Measurements from ENCODE around the gene DQX1.

Gene DQX1

DNA sequence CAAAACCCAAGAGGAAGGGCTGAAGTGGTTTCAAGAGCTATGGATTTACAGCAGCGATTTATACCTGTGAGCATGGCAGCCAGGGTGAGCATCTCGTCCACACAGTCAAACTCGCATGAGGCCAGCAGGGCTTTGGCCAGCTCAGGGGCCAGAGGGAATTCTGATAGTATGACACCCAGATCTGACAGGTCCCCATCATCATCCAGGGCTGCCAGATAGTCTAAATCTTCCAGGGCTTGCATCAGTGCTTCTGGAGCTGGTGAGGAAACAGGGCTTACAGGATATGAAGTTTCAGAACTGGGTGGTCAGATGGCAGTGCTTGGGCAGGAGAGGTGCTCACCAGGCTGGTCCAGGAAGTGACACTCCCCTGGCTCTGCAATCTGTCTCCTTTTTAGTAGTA lies 3.5 kb downstream of the DQX1 start:
- Histone ChIP-seq H3K27me3 (ENCODE audit: control insufficient read depth, insufficient read depth, low read length) (peaks cover 15% of the 10 kb centered on the region; the same call in 1 of the 2 replicates), H3K36me3 (ENCODE audit: control insufficient read depth, insufficient read depth, low read length) (peaks cover 7% of the 10 kb centered on the region; the same call in 1 of the 2 replicates), H3K4me1 (ENCODE audit: control insufficient read depth, insufficient read depth, low read length) (no peaks in the 10 kb centered on the region), H3K4me3 (ENCODE audit: low read length) (no peak overlapping the region), H3K9me3 (ENCODE audit: control insufficient read depth, insufficient read depth, low read length) (no peaks in the 10 kb centered on the region), H3K27ac (ENCODE audit: low read length) (no peak overlapping the region)
- DNase-seq (ENCODE audit: low read depth, low spot score) = no peak
- WGBS (ENCODE audit: insufficient coverage, insufficient read length) = no CpG with 5 or more reads among the region's 3 CpGs

DNA sequence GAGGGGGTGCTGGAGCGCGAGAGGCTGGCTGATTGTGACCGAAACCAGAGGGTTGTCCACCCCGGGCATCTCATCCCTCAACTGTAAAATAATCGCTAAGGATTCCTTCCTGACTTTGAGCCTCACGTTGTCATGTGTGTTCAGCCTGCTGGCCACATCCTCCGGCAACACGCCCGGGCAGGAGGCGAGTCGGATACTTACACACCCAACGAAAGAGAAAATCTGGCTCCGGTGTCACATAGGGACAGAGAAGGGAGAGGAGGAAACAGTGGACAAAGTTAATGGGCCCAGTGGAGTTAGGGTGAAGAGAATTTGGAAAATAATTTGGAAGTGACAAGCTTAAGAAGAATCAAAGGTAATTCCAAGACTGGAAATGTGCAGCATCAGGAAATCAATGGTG lies 9.4 kb downstream of the DQX1 start:
- Histone ChIP-seq H3K4me3 (ENCODE audit: low read length) (no peak overlapping the region), H3K27ac (ENCODE audit: low read length) (no peak overlapping the region), H3K9me3 (ENCODE audit: control insufficient read depth, insufficient read depth, low read length) (no peaks in the 10 kb centered on the region), H3K27me3 (ENCODE audit: control insufficient read depth, insufficient read depth, low read length) (peaks cover 63% of the 10 kb centered on the region), H3K36me3 (ENCODE audit: control insufficient read depth, insufficient read depth, low read length) (no peaks in the 10 kb centered on the region), H3K4me1 (ENCODE audit: control insufficient read depth, insufficient read depth, low read length) (peaks cover 9% of the 10 kb centered on the region)
- WGBS (ENCODE audit: insufficient coverage, insufficient read length) = no CpG with 5 or more reads among the region's 13 CpGs
- no peak for DNase-seq (ENCODE audit: low read depth, low spot score)

DNA sequence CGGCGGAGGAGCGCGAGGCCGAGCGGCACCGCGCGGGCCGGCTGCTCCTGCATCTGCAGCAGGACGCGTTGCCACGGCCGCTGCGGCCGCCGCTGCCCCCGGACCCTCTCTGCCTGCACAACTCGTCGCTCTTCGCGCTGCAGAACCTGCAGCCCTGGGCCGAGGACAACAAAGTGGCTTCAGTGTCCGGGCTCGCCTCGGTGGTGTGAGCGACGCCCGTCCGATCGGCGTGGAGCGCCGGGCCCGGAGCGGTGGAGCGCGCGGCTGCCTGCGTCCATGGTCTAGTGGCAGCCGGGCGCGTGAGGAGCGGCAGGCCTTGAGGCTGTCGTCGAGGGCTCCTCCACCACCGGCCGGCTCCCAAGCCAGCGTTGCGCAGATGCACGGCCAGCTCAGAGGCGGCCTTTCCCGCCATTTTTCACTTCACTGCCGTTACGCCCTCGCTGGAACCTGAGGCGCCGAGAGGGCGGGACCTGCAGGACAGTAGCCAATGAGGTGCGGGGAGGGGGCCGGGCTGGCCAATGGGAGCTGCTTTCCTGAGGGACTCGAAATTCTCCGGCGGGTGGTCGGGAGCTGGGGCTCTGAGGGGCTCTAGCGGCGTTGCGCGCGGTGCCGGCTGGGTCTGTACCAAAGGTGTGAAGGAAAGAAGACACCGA lies 9.9 kb downstream of the DQX1 start:
- H3K27me3 ChIP-seq (ENCODE audit: control insufficient read depth, insufficient read depth, low read length) = peaks cover 68% of the 10 kb centered on the region
- H3K9me3 ChIP-seq (ENCODE audit: control insufficient read depth, insufficient read depth, low read length) = no peaks in the 10 kb centered on the region
- H3K36me3 ChIP-seq (ENCODE audit: control insufficient read depth, insufficient read depth, low read length) = no peaks in the 10 kb centered on the region
- peak overlapping the region; percentile 21; the same call in 1 of the 2 replicates for H3K4me3 ChIP-seq (ENCODE audit: low read length)
- H3K27ac ChIP-seq (ENCODE audit: low read length) = no peak overlapping the region
- no CpG with 5 or more reads among the region's 72 CpGs for WGBS (ENCODE audit: insufficient coverage, insufficient read length)
- peaks cover 9% of the 10 kb centered on the region for H3K4me1 ChIP-seq (ENCODE audit: control insufficient read depth, insufficient read depth, low read length)
- DNase-seq (ENCODE audit: low read depth, low spot score) = no peak

DNA sequence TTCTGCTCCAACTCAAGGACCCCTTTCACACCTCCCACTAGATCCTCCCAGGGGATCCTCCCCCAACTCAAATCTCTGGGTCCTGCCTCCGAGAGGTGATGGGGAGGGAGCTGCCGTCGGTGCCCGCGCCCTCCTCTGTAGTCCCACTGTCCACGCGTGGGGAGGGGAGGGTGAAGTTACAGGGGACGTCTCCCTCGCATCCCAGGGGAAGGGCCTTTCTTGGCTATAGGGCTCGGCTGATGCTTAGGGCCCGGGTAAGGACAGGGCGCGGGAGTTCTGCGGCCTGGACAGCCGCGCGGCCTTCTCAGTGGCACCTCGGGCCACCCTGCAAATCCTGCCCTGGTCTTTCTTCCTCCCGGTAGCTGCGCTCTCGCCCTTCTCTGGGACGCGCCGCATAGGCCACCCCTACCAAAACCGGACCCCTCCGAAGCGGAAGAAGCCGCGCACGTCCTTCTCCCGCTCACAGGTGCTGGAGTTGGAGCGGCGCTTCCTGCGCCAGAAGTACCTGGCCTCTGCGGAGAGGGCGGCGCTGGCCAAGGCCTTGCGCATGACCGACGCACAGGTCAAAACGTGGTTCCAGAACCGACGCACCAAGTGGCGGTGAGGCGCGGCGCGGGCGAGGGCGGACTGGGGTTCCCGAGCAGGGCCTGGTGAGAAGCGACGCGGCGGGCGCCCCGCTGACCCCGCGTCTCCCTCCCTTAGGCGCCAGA lies 10.6 kb downstream of the DQX1 start:
- Histone ChIP-seq H3K4me3 (ENCODE audit: low read length) (peak overlapping the region; percentile 21; the same call in 1 of the 2 replicates), H3K9me3 (ENCODE audit: control insufficient read depth, insufficient read depth, low read length) (no peaks in the 10 kb centered on the region), H3K27ac (ENCODE audit: low read length) (no peak overlapping the region), H3K27me3 (ENCODE audit: control insufficient read depth, insufficient read depth, low read length) (peaks cover 73% of the 10 kb centered on the region), H3K4me1 (ENCODE audit: control insufficient read depth, insufficient read depth, low read length) (peaks cover 9% of the 10 kb centered on the region), H3K36me3 (ENCODE audit: control insufficient read depth, insufficient read depth, low read length) (no peaks in the 10 kb centered on the region)
- no peak for DNase-seq (ENCODE audit: low read depth, low spot score)
- no CpG with 5 or more reads among the region's 60 CpGs for whole genome bisulfite sequencing (ENCODE audit: insufficient coverage, insufficient read length)

DNA sequence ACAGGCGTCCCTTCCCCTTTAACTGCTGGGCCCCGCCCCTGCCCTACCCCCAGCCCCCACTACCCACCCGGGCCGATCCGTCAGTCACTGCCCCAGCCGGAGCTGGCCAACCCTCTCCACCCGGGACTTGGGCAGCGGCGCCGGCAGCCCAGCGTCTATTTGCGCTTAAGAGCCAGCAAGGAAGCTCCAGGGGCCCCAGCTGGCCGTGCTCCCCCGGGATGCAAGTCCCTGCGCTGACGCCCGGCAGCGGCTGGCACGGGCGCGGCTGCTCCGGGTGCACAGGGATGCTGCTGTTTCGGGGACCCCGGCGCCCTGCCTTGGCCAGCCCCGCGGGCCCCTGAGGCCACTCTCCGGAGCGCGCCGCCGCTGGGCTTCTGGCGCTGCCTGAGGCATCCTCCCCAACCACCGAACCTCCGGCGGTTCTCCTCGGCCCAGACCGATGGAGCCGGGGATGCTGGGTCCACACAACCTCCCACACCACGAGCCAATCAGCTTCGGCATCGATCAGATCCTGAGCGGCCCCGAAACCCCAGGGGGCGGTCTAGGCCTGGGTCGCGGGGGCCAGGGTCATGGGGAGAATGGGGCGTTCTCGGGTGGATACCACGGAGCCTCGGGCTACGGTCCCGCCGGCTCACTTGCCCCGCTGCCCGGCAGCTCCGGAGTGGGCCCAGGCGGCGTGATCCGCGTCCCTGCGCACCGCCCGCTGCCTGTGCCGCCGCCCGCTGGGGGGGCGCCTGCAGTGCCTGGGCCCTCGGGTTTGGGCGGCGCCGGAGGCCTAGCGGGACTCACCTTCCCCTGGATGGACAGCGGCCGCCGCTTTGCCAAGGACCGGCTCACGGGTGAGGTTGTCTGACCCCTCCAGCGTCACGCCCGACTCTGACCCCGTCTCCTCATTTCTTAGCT lies 11.4 kb downstream of the DQX1 start, which contains the start of gene TLX2:
TLX2 (plus strand) TSS at position 83 of the 903 bp plus-strand sequence; CDS start at position 440, 357 bp downstream.
- peak within 1 kb of the TSS; percentile 16; the same call in 1 of the 2 replicates for H3K4me3 ChIP-seq (ENCODE audit: low read length)
- no CpG with 5 or more reads among the region's 82 CpGs for WGBS (ENCODE audit: insufficient coverage, insufficient read length)
- peaks cover 81% of the 10 kb centered on the region for H3K27me3 ChIP-seq (ENCODE audit: control insufficient read depth, insufficient read depth, low read length)
- DNase-seq (ENCODE audit: low read depth, low spot score) = no peak
- H3K9me3 ChIP-seq (ENCODE audit: control insufficient read depth, insufficient read depth, low read length) = no peaks in the 10 kb centered on the region
- peaks cover 9% of the 10 kb centered on the region for H3K4me1 ChIP-seq (ENCODE audit: control insufficient read depth, insufficient read depth, low read length)
- no peak within 1 kb of the TSS for H3K27ac ChIP-seq (ENCODE audit: low read length)
- H3K36me3 ChIP-seq (ENCODE audit: control insufficient read depth, insufficient read depth, low read length) = no peaks in the 10 kb centered on the region

DNA sequence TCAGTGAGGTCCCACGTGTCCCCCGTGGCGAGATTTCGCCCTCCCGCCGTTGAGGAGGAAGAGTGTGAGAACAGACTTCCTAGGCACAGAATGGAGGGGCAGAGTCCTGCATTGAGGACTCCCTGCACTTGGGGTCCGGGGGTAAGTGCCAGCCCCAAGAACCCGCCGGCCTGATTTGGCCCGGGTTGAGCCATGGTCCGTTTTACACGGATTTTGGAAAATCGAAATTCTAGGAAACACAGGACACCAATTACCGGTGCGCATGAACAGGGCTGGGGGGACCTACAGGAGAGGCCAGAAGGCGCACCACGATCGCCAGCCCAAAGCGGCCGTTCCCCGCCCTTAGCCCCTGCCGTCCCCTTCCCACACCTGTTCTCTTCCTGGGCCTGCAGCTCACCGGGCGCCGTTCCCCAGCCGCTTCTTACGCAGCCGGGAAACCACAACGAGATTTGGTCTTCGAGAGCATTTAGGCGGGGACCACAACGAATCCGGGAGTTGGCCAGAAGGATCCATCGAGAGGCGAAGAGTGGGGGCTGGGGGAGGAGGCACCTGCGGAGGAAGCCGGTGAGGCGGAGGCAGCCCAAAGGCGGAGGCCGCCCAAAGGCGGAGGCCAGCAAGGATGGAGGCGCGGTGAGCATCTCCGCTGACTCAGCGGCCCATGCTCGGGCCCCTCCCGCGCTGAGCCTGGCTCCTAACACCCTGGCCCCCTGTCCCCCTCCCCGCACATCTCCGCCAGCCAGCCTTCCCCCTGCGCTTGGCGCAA lies 12.2 kb downstream of the DQX1 start:
- Histone ChIP-seq H3K4me3 (ENCODE audit: low read length) (peak overlapping the region; percentile 16; the same call in 1 of the 2 replicates), H3K27ac (ENCODE audit: low read length) (no peak overlapping the region), H3K36me3 (ENCODE audit: control insufficient read depth, insufficient read depth, low read length) (no peaks in the 10 kb centered on the region), H3K9me3 (ENCODE audit: control insufficient read depth, insufficient read depth, low read length) (no peaks in the 10 kb centered on the region), H3K4me1 (ENCODE audit: control insufficient read depth, insufficient read depth, low read length) (peaks cover 9% of the 10 kb centered on the region), H3K27me3 (ENCODE audit: control insufficient read depth, insufficient read depth, low read length) (peaks cover 80% of the 10 kb centered on the region)
- no CpG with 5 or more reads among the region's 52 CpGs for WGBS (ENCODE audit: insufficient coverage, insufficient read length)
- DNase-seq (ENCODE audit: low read depth, low spot score) = no peak

DNA sequence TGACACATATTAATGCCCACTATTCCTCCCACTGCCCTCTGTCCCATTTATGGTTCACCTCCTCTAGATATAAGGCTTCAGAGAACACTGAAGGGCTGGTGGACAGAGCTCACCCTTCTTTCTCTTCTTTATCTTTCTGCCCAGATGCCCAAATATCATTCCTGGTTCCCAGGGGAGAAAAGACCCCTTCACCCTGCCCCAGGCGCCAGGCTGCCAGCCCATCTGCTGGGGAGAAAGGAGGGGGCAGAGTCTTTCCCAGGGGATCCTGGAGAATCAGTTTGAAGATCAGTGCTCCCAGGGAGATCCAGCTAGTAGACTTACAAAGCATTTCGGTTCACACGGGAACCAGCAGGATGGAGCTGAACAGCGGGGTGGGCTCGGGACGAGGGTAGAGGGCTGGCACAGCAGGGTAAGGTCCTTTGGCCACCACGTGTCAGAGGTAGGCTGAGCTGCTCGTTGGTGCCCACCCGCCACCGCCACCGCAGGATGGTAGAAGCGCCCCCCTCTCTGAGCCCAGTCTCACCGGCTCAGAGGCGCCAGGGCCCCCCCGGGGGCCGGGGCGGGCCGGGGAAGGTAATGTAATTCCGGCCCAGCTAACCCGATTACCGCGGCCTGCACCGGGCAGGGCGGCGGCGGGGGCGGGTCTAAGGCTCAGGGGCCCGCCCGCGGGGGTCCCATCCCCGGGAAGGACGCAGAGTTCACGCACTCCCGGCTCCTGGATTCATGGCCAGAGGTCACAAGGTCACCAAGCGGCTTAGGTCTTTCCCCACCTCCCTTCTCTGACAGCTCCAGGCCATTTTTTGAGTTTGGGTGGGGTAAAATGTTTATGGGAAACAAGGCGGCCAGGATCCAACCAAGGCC lies 13.1 kb downstream of the DQX1 start:
- Histone ChIP-seq H3K4me1 (ENCODE audit: control insufficient read depth, insufficient read depth, low read length) (peaks cover 9% of the 10 kb centered on the region), H3K36me3 (ENCODE audit: control insufficient read depth, insufficient read depth, low read length) (no peaks in the 10 kb centered on the region), H3K27ac (ENCODE audit: low read length) (no peak overlapping the region), H3K27me3 (ENCODE audit: control insufficient read depth, insufficient read depth, low read length) (peaks cover 79% of the 10 kb centered on the region), H3K4me3 (ENCODE audit: low read length) (peak overlapping the region; percentile 7; the same call in 1 of the 2 replicates), H3K9me3 (ENCODE audit: control insufficient read depth, insufficient read depth, low read length) (no peaks in the 10 kb centered on the region)
- DNase-seq (ENCODE audit: low read depth, low spot score) = no peak
- WGBS (ENCODE audit: insufficient coverage, insufficient read length) = no CpG with 5 or more reads among the region's 36 CpGs

DNA sequence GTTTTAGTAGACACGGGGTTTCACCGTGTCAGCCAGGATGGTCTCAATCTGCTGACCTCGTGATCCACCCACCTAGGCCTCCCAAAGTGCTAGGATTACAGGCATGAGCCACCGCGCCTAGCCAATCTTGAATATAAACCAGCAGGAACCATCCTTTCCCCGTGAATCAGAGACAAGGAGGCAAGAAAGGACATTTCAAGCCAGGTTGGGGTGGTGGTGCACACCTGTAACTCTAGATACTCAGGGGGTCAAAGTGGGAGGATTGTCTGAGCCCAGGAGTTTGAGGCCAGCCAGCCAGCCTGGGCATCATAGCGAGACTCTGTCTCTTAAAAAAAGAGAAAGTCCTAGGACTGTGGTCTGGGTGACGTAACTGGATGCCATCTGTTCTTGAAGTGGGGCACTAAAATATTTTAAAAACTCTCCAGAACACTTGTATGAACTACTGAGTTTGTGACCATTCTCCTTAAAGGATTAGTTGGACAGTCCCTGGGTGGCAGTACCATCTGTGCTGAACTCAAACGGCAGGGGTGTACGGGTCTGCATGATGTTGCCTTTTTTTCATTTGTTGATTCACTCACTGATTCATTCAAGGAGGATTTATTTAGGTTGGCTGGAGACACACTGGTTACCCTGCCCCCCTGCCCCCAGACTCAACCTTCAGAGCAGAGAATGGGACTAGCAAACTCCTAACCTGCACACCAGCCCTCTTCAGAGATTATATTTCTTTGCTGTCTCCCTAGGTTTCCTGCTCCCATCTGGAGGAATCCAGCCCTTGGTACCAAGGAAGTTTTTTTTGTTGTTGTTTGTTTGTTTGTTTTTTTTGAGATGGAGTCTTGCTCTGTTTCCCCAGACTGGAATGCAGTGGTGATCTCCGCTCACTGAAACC lies 14.7 kb downstream of the DQX1 start:
- no peak for DNase-seq (ENCODE audit: low read depth, low spot score)
- Histone ChIP-seq H3K36me3 (ENCODE audit: control insufficient read depth, insufficient read depth, low read length) (no peaks in the 10 kb centered on the region), H3K4me1 (ENCODE audit: control insufficient read depth, insufficient read depth, low read length) (peaks cover 13% of the 10 kb centered on the region), H3K27me3 (ENCODE audit: control insufficient read depth, insufficient read depth, low read length) (peaks cover 65% of the 10 kb centered on the region), H3K9me3 (ENCODE audit: control insufficient read depth, insufficient read depth, low read length) (no peaks in the 10 kb centered on the region), H3K4me3 (ENCODE audit: low read length) (no peak overlapping the region), H3K27ac (ENCODE audit: low read length) (no peak overlapping the region)
- no CpG with 5 or more reads among the region's 11 CpGs for WGBS (ENCODE audit: insufficient coverage, insufficient read length)
